ENCODE measurements around the gene CCDC138. TPM values are rescaled to one million over a fixed set of nuclear protein-coding genes. Genes with fewer than 3 reads are reported as not detected.

The CCDC138 gene
- polyA plus RNA-seq, 1 donor (not counting 4 experiments of a cell fraction or from before 2014, with no cell fraction given): 6.6 TPM

DNA sequence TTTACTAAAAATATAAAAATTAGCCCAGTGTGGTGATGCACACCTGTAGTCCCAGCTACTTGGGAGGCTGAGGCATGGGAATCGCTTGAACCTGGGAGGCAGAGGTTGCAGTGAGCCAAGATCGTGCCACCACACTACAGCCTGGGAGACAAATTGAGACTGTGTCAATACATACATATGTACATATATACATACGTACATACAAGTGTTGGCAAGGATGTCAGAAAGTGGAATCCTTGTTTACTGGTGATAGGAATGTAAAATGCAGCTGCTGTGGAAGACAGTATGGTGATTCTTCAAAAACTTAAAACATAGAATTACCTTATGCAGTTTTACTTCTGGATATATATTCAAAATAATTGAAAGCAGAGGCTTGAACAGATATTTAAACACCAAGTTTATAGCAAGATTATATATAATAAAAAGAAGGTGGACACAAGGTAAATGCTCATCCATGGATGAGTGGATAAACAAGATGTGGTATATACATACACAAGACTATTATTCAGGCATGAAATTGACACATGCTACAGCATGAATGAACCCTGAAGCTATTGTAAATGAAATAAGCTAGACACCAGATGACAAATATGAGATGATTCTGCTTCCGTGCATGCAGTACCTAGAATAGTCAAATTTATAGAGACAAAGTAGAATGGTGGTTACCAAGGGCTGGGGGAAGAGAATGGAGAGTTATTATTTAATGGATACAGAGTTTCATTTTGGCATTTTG, 43.2 kb downstream of the CCDC138 start:
- no peaks in the 10 kb centered on the region for H3K4me1 ChIP-seq (ENCODE audit: control insufficient read depth, extremely low read depth, insufficient read depth, low read length)
- H3K9ac ChIP-seq (ENCODE audit: control insufficient read depth, extremely low read depth, insufficient read depth, low read length): no peak overlapping the region
- no peak overlapping the region for H3K27ac ChIP-seq (ENCODE audit: control insufficient read depth, insufficient read depth, low read length)
- TF ChIP-seq EZH2 (IDR thresholded peaks at IDR 0.05; ENCODE audit: low read length): no peak
- TF ChIP-seq, protein P1, sequence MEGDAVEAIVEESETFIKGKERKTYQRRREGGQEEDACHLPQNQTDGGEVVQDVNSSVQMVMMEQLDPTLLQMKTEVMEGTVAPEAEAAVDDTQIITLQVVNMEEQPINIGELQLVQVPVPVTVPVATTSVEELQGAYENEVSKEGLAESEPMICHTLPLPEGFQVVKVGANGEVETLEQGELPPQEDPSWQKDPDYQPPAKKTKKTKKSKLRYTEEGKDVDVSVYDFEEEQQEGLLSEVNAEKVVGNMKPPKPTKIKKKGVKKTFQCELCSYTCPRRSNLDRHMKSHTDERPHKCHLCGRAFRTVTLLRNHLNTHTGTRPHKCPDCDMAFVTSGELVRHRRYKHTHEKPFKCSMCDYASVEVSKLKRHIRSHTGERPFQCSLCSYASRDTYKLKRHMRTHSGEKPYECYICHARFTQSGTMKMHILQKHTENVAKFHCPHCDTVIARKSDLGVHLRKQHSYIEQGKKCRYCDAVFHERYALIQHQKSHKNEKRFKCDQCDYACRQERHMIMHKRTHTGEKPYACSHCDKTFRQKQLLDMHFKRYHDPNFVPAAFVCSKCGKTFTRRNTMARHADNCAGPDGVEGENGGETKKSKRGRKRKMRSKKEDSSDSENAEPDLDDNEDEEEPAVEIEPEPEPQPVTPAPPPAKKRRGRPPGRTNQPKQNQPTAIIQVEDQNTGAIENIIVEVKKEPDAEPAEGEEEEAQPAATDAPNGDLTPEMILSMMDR (optimal IDR thresholded peaks at IDR 0.05 in 1 of 3, IDR thresholded peaks at IDR 0.05 in 1 of 3, conservative IDR thresholded peaks at IDR 0.05 in 1 of 3; ENCODE audit: extremely low read depth in 1 of 3, insufficient read depth in 2 of 3, low read length in 3 of 3): no peak
- no peaks in the 10 kb centered on the region for H3K9me1 ChIP-seq (ENCODE audit: control insufficient read depth, extremely low read depth, insufficient read depth, low read length)
- H3K4me3 ChIP-seq (ENCODE audit: control insufficient read depth in 2 of 3, extremely low read depth in 1 of 3, insufficient read depth in 2 of 3, low read depth in 1 of 3, low read length in 3 of 3): no peak overlapping the region
- no peaks in the 10 kb centered on the region for H3K36me3 ChIP-seq (ENCODE audit: control insufficient read depth in 2 of 2, extremely low read depth in 1 of 2, insufficient read depth in 2 of 2, low read length in 2 of 2)
- H3K9me3 ChIP-seq (ENCODE audit: control insufficient read depth, low read depth, low read length): no peaks in the 10 kb centered on the region
- no peak overlapping the region for H2AFZ ChIP-seq (ENCODE audit: control insufficient read depth, low read length)
- no peak overlapping the region for H3K4me2 ChIP-seq (ENCODE audit: control insufficient read depth, extremely low read depth, insufficient read depth, low read depth, low read length)
- H3K27me3 ChIP-seq (ENCODE audit: control insufficient read depth, extremely low read depth, insufficient read depth, low read length): no peaks in the 10 kb centered on the region
- FAIRE-seq (no peak), DNase-seq (ENCODE audit: low read depth, low spot score) (no peak)
- H3K79me2 ChIP-seq (ENCODE audit: control insufficient read depth, insufficient read depth, low read length): no peaks in the 10 kb centered on the region
- dilution Hi-C loops (cut with MboI; ENCODE audit: extremely low pct_ligation_motif_present, low sequenced_read_pairs): no loop called here
- H4K20me1 ChIP-seq (ENCODE audit: control insufficient read depth, extremely low read depth, insufficient read depth, low read length): no peaks in the 10 kb centered on the region

DNA sequence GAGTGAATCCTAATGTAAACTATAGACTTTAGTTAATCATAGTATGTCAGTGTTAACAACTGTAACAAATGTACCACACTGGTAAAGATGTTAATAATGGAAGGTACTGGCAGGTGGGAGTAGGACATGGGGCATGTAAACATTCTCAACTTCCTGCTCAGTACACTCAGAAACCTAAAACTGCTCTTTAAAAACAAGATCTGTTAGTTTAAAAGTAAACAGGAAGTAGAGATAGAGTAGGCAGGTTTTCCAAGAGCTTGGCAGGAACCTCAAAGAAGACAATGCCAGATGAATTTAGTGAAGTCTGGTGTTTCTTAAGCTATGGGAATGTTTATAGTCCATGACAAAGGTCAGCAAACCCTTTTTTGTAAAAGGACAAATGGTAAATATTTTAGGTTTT, 46.6 kb downstream of the CCDC138 start:
- Histone ChIP-seq H3K4me2 (ENCODE audit: control insufficient read depth, extremely low read depth, insufficient read depth, low read depth, low read length) (no peak overlapping the region), H3K9me1 (ENCODE audit: control insufficient read depth, extremely low read depth, insufficient read depth, low read length) (no peaks in the 10 kb centered on the region), H3K27me3 (ENCODE audit: control insufficient read depth, extremely low read depth, insufficient read depth, low read length) (no peaks in the 10 kb centered on the region), H3K9me3 (ENCODE audit: control insufficient read depth, low read depth, low read length) (no peaks in the 10 kb centered on the region), H3K4me3 (ENCODE audit: control insufficient read depth in 2 of 3, extremely low read depth in 1 of 3, insufficient read depth in 2 of 3, low read depth in 1 of 3, low read length in 3 of 3) (no peak overlapping the region), H3K27ac (ENCODE audit: control insufficient read depth, insufficient read depth, low read length) (no peak overlapping the region), H2AFZ (ENCODE audit: control insufficient read depth, low read length) (no peak overlapping the region), H3K4me1 (ENCODE audit: control insufficient read depth, extremely low read depth, insufficient read depth, low read length) (no peaks in the 10 kb centered on the region), H3K36me3 (ENCODE audit: control insufficient read depth in 2 of 2, extremely low read depth in 1 of 2, insufficient read depth in 2 of 2, low read length in 2 of 2) (no peaks in the 10 kb centered on the region), H4K20me1 (ENCODE audit: control insufficient read depth, extremely low read depth, insufficient read depth, low read length) (no peaks in the 10 kb centered on the region), H3K9ac (ENCODE audit: control insufficient read depth, extremely low read depth, insufficient read depth, low read length) (no peak overlapping the region), H3K79me2 (ENCODE audit: control insufficient read depth, insufficient read depth, low read length) (no peaks in the 10 kb centered on the region)
- dilution Hi-C loops (cut with MboI; ENCODE audit: extremely low pct_ligation_motif_present, low sequenced_read_pairs): no loop called here
- FAIRE-seq (no peak), DNase-seq (ENCODE audit: low read depth, low spot score) (no peak)
- TF ChIP-seq, protein P1 (optimal IDR thresholded peaks at IDR 0.05 in 1 of 3, IDR thresholded peaks at IDR 0.05 in 1 of 3, conservative IDR thresholded peaks at IDR 0.05 in 1 of 3; ENCODE audit: extremely low read depth in 1 of 3, insufficient read depth in 2 of 3, low read length in 3 of 3): no peak
- TF ChIP-seq EZH2 (IDR thresholded peaks at IDR 0.05; ENCODE audit: low read length): no peak
